ENCODE measurements around the gene CACNA1E. TPM values are rescaled to one million over a fixed set of nuclear protein-coding genes. Genes with fewer than 3 reads are reported as not detected.

Gene CACNA1E
- total RNA-seq, 1 experiment from 2014 or later = 0.46 TPM

DNA sequence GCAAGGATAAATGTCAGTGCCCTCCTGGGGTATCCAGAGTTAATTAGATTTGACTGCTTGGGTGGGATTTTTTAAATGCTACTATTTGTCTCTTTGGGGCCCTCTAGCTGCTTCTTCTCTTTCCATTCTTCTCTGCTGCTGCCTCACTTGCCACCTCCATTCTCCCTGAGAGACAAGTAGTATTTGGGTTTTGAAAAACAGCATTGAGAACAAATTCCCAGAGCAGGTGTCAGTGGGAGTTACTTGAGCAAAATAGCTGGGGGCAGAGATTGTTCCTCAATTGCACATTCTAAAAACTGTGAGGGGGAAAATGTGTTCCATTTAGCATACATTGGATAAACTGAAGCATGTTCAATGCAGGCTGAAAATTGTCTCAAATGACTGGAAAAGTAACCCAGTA is 286.5 kb downstream of the CACNA1E start:
- H3K27me3 ChIP-seq (ENCODE audit: insufficient read depth, low read length) = no peaks in the 10 kb centered on the region
- H4K20me1 ChIP-seq (ENCODE audit: control insufficient read depth, insufficient read depth, insufficient read length) = no peaks in the 10 kb centered on the region
- no peaks in the 10 kb centered on the region for H3K4me1 ChIP-seq (ENCODE audit: insufficient read depth, low read length)
- no peak overlapping the region for H4K8ac ChIP-seq (replicated peaks; ENCODE audit: insufficient read length, low read depth, low read length)
- H2AK5ac ChIP-seq (ENCODE audit: insufficient read length, low read length) = no peak overlapping the region
- H3K27me3 Mint-ChIP-seq (ENCODE audit: low read depth) = no peaks in the 10 kb centered on the region; the same call in 1 of the 2 replicates
- H3K9me3 Mint-ChIP-seq = no peaks in the 10 kb centered on the region
- H2BK15ac ChIP-seq (ENCODE audit: low read depth, low read length) = no peak overlapping the region
- no peak overlapping the region for H2BK5ac ChIP-seq (ENCODE audit: insufficient read length, low read length)
- H3K4ac ChIP-seq (ENCODE audit: low read depth, low read length) = no peak overlapping the region
- TF ChIP-seq, protein P1, sequence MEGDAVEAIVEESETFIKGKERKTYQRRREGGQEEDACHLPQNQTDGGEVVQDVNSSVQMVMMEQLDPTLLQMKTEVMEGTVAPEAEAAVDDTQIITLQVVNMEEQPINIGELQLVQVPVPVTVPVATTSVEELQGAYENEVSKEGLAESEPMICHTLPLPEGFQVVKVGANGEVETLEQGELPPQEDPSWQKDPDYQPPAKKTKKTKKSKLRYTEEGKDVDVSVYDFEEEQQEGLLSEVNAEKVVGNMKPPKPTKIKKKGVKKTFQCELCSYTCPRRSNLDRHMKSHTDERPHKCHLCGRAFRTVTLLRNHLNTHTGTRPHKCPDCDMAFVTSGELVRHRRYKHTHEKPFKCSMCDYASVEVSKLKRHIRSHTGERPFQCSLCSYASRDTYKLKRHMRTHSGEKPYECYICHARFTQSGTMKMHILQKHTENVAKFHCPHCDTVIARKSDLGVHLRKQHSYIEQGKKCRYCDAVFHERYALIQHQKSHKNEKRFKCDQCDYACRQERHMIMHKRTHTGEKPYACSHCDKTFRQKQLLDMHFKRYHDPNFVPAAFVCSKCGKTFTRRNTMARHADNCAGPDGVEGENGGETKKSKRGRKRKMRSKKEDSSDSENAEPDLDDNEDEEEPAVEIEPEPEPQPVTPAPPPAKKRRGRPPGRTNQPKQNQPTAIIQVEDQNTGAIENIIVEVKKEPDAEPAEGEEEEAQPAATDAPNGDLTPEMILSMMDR (conservative IDR thresholded peaks at IDR 0.05) = no peak
- DNase-seq = no peak
- no peak overlapping the region for H2AFZ ChIP-seq (ENCODE audit: low read length)
- no peak overlapping the region for H3K4me2 ChIP-seq (ENCODE audit: insufficient read depth, insufficient read length, low read length)
- no peak overlapping the region for H3K27ac Mint-ChIP-seq
- H3K79me1 ChIP-seq (ENCODE audit: insufficient read depth, low read depth, low read length, poor library complexity, severe bottlenecking) = no peaks in the 10 kb centered on the region
- no peak overlapping the region for H4K91ac ChIP-seq (ENCODE audit: insufficient read length, low read depth, low read length)
- no peaks in the 10 kb centered on the region for H3K23me2 ChIP-seq (ENCODE audit: insufficient read length, low read depth, low read length, poor library complexity, severe bottlenecking)
- H3T11ph ChIP-seq (ENCODE audit: low read length) = no peak overlapping the region
- no peaks in the 10 kb centered on the region; a peak in 1 of 7 replicates for H3K36me3 Mint-ChIP-seq (ENCODE audit: insufficient read depth in 1 of 3, low read depth in 3 of 3)
- no peaks in the 10 kb centered on the region for H3K4me1 Mint-ChIP-seq
- H3K56ac ChIP-seq (ENCODE audit: insufficient read length, low read depth, low read length) = no peak overlapping the region
- no peak overlapping the region for H3K23ac ChIP-seq (ENCODE audit: insufficient read length, low read depth, low read length)
- no peak overlapping the region for H3K14ac ChIP-seq (ENCODE audit: insufficient read depth, low read length)
- no peaks in the 10 kb centered on the region for H3K9me3 ChIP-seq (ENCODE audit: control insufficient read depth, low read depth, low read length)
- no peak overlapping the region for H3K18ac ChIP-seq (ENCODE audit: insufficient read length, low read depth, low read length)
- H3K79me2 ChIP-seq (ENCODE audit: insufficient read depth, low read length) = no peaks in the 10 kb centered on the region
- no peak overlapping the region for H2BK20ac ChIP-seq (ENCODE audit: low read depth, low read length, poor library complexity, severe bottlenecking)
- no peak overlapping the region for H4K5ac ChIP-seq (ENCODE audit: insufficient read length, low read depth, low read length)
- no peak overlapping the region for H3K27ac ChIP-seq (ENCODE audit: insufficient read length, low read depth, low read length)
- H2BK120ac ChIP-seq (ENCODE audit: low read depth, low read length, poor library complexity, severe bottlenecking) = no peak overlapping the region
- no peak overlapping the region for H3K9ac ChIP-seq (ENCODE audit: extremely low read depth, insufficient read length, low read length)
- H3K4me3 Mint-ChIP-seq = no peak overlapping the region
- H2BK12ac ChIP-seq (ENCODE audit: insufficient read length, low read depth, low read length) = no peak overlapping the region
